ENCODE measurements around the gene DSTN. TPM values are rescaled to one million over a fixed set of nuclear protein-coding genes. Genes with fewer than 3 reads are reported as not detected.

Gene DSTN
- total and polyA plus RNA-seq, 2 experiments from 2014 or later, result 162 to 459 TPM

- TF ChIP-seq CTCF (conservative IDR thresholded peaks at IDR 0.05; ENCODE audit: low read depth in 2 of 2) (no peak), EZH2 (IDR thresholded peaks at IDR 0.05; ENCODE audit: low read depth, unreplicated experiment) (no peak), ZNF114 (CRISPR knock-in tag; IDR thresholded peaks at IDR 0.05) (no peak), ZNF331 (CRISPR knock-in tag; IDR thresholded peaks at IDR 0.05; ENCODE audit: low read depth) (no peak), REST (IDR thresholded peaks at IDR 0.05; ENCODE audit: unreplicated experiment) (no peak), NANOG (IDR thresholded peaks at IDR 0.05; ENCODE audit: borderline replicate concordance) (no peak), ETS1 (IDR thresholded peaks at IDR 0.05) (no peak)
Observed at GRCh38 chr20:17633221-17633849, 63.5 kb downstream of the DSTN start (continued).

GRCh38 chr20:17633850-17634500 lies 64.1 kb downstream of the DSTN start:
- H3K36me3 ChIP-seq (ENCODE audit: insufficient read depth), result peaks cover 8% of the 10 kb centered on the region; the same call in 1 of the 2 replicates
- no peak overlapping the region for H3K4me2 ChIP-seq
- no peak for DNase-seq (ENCODE audit: low spot score)
- no peaks in the 10 kb centered on the region for H3K27me3 ChIP-seq (ENCODE audit: insufficient read depth)
- H3K4me3 ChIP-seq, result no peak overlapping the region
- Mint-ChIP-seq H3K4me3 (no peak overlapping the region), H3K27me3 (ENCODE audit: insufficient read depth, low read depth, poor library complexity) (peaks cover 14% of the 10 kb centered on the region), H3K9me3 (no peaks in the 10 kb centered on the region; the same call in 2 of the 3 replicates), H3K36me3 (ENCODE audit: low read depth) (peaks cover 54% of the 10 kb centered on the region), H3K4me1 (peaks cover 11% of the 10 kb centered on the region; the same call in 2 of the 3 replicates), H3K27ac (no peak overlapping the region)
- H3K79me2 ChIP-seq (replicated peaks; ENCODE audit: insufficient read depth), result no peaks in the 10 kb centered on the region
- no peaks in the 10 kb centered on the region for H3K9me2 ChIP-seq (ENCODE audit: insufficient read depth)
- no peaks in the 10 kb centered on the region for H3K4me1 ChIP-seq (ENCODE audit: insufficient read depth)
- H4K20me1 ChIP-seq (replicated peaks; ENCODE audit: insufficient read depth), result no peaks in the 10 kb centered on the region
- ATAC-seq, result no peak
- H3F3A ChIP-seq (replicated peaks; ENCODE audit: low read depth), result no peaks in the 10 kb centered on the region
- H2AFZ ChIP-seq, result no peak overlapping the region
- H3K27ac ChIP-seq (ENCODE audit: low read depth), result no peak overlapping the region
- no peak for TF ChIP-seq CTCF (conservative IDR thresholded peaks at IDR 0.05; ENCODE audit: low read depth in 2 of 2)
- TF ChIP-seq ZNF462 (CRISPR knock-in tag; IDR thresholded peaks at IDR 0.05), result no peak

All from GM23338 (cell line).